Prostate gland (tissue), 2 donors: Measurements from ENCODE around the gene DTX3L. TPM values are rescaled to one million over a fixed set of nuclear protein-coding genes. Genes with fewer than 3 reads are reported as not detected.
"Not testable (repeated sequence)": the region's sequence is repeated elsewhere in the genome, so short reads cannot be mapped to it uniquely, and the experiment has no call there.

Experiments
- DNase-seq: peaks from one replicate; pipeline ENCODE4 v3.0.0-alpha.2; 2019; ENCODE audit warnings: low spot score
- H3K27ac ChIP-seq, 2 donors: fragments of 200-600 bp; sonication (generic); 2 replicates each; pipeline ENCODE4 v1.5.1; 2017 to 2019
- H3K27me3 ChIP-seq: fragments of 200-600 bp; sonication (generic); replicated peaks from 2 replicates; pipeline ENCODE4 v1.5.1; 2019; ENCODE audit not compliant: insufficient read depth
- H3K36me3 ChIP-seq, 2 donors: fragments of 200-600 bp; sonication (generic); 1 replicate in 1 of 2; 2 replicates in 1 of 2; pipeline versions ENCODE4 v1.5.1 to v1.8.1; 2017 to 2019
- H3K4me1 ChIP-seq: fragments of 200-600 bp; sonication (generic); replicated peaks from 2 replicates; pipeline ENCODE4 v1.5.1; 2019
- H3K4me3 ChIP-seq, 2 donors: fragments of 200-600 bp; sonication (generic); 2 replicates each; pipeline ENCODE4 v1.5.1; 2017 to 2019
- H3K9me3 ChIP-seq: fragments of 200-600 bp; sonication (generic); 2 replicates; pipeline ENCODE4 v1.5.1; 2017
- CTCF ChIP-seq, 4 experiments: fragments of 200-600 bp in 2 of 4; fragments of 450-650 bp in 2 of 4; sonication (generic) in 2 of 4; IDR thresholded peaks; 1 replicate in 3 of 4; 2 replicates in 1 of 4; pipeline ENCODE4 v1.5.1; 2016 to 2019; ENCODE audit warnings: antibody characterized with exemption in 4 of 4, mild to moderate bottlenecking in 2 of 4, moderate library complexity in 2 of 4
- POLR2A ChIP-seq: fragments of 450-650 bp; IDR thresholded peaks from one replicate; pipeline ENCODE4 v1.6.1; 2016; ENCODE audit warnings: antibody characterized with exemption, mild to moderate bottlenecking
- POLR2AphosphoS5 ChIP-seq: sonication (generic); formaldehyde crosslinking; IDR thresholded peaks from one replicate; pipeline ENCODE4 v1.6.1; 2017; ENCODE audit warnings: antibody characterized with exemption
- WGBS: methylation state at CpG from one replicate; pipeline ENCODE4 v1.1.5; 2018; 5-methylcytosine and 5-hydroxymethylcytosine counted together
- intact Hi-C: fragments of 100-400 bp; cut with DNase I; formaldehyde crosslinking; loops from one replicate; pipeline ENCODE4 v1.14.2; 2022
- total RNA-seq, 2 donors: library from RNA; depleted of rRNA; stranded (reverse); fragments of >200 nt; gene quantifications; one replicate each; pipeline ENCODE4 v1.1.0, GENCODE V29; 2016

Gene DTX3L
- total RNA-seq, 2 donors from 2014 or later, result 22.8 to 46.3 TPM

GRCh38 chr3:122558605-122559004 lies 5.5 kb upstream of the DTX3L start:
- Histone ChIP-seq H3K4me1 (peaks cover 7% of the 10 kb centered on the region), H3K36me3 (peaks cover 5 to 12% of the 10 kb centered on the region in 2 donors), H3K27me3 (no peaks in the 10 kb centered on the region), H3K4me3 (no peak overlapping the region), H3K27ac (no peak overlapping the region), H3K9me3 (no peaks in the 10 kb centered on the region)
- intact Hi-C loops, result no loop called here
- WGBS, result 94% methylated on average over 6 of the region's 6 CpGs
- DNase-seq, result no peak
- TF ChIP-seq POLR2A (no peak), CTCF (IDR thresholded peaks at IDR 0.05) (no peak), POLR2AphosphoS5 (no peak)

- intact Hi-C loops, result loop anchor here (2.0 to 5.0 kb wide), 2 partner anchors 119 to 237 kb away; partner anchors contain the start of gene SLC49A4
- no peak overlapping the region for H3K27ac ChIP-seq
- H3K9me3 ChIP-seq, result no peaks in the 10 kb centered on the region
- H3K27me3 ChIP-seq, result no peaks in the 10 kb centered on the region
- TF ChIP-seq POLR2A (no peak), POLR2AphosphoS5 (no peak), CTCF (IDR thresholded peaks at IDR 0.05) (no peak)
- DNase-seq, result no peak
- no peak overlapping the region for H3K4me3 ChIP-seq
- H3K4me1 ChIP-seq, result peaks cover 7% of the 10 kb centered on the region
- 87% methylated on average over 3 of the region's 3 CpGs for WGBS
- peaks cover 5 to 12% of the 10 kb centered on the region in 2 donors for H3K36me3 ChIP-seq
These were observed 4.2 kb upstream of the DTX3L start for GRCh38 chr3:122559906-122560305.

GRCh38 chr3:122560680-122561079 lies 3.5 kb upstream of the DTX3L start:
- H3K36me3 ChIP-seq, result peaks cover 0 to 7% of the 10 kb centered on the region in 2 donors
- peak; percentile 67 for DNase-seq
- H3K27ac ChIP-seq, result no peak overlapping the region
- no peaks in the 10 kb centered on the region for H3K27me3 ChIP-seq
- intact Hi-C loops, result loop anchor here (2.0 to 5.0 kb wide), 2 partner anchors 118 to 237 kb away; partner anchors contain the start of gene SLC49A4
- 95% methylated on average over 1 of the region's 1 CpG for WGBS
- TF ChIP-seq POLR2AphosphoS5 (peak; percentile 73), POLR2A (no peak), CTCF (IDR thresholded peaks at IDR 0.05) (peak; percentile 31 to 79 (median 63))
- H3K4me3 ChIP-seq, result no peak overlapping the region
- no peaks in the 10 kb centered on the region for H3K9me3 ChIP-seq
- H3K4me1 ChIP-seq, result peaks cover 7% of the 10 kb centered on the region

GRCh38 chr3:122562923-122563716 lies 1.0 kb upstream of the DTX3L start:
- H3K4me3 ChIP-seq, result peak overlapping the region; percentile 76 to 78
- no peaks in the 10 kb centered on the region for H3K9me3 ChIP-seq
- 50% methylated on average over 5 of the region's 5 CpGs for WGBS
- peaks cover 7% of the 10 kb centered on the region for H3K4me1 ChIP-seq
- no peaks in the 10 kb centered on the region for H3K27me3 ChIP-seq
- intact Hi-C loops, result loop anchor here (5.0 kb wide), 1 partner anchor 234 kb away; the partner anchor contains the start of gene SLC49A4
- DNase-seq, result no peak
- peaks cover 0 to 7% of the 10 kb centered on the region in 2 donors for H3K36me3 ChIP-seq
- no peak for TF ChIP-seq POLR2AphosphoS5
- no peak for TF ChIP-seq POLR2A
- TF ChIP-seq CTCF (IDR thresholded peaks at IDR 0.05), result no peak
- peak overlapping the region; percentile 96 for H3K27ac ChIP-seq

GRCh38 chr3:122563717-122564025 lies 467 bp upstream of the DTX3L start:
- peak; percentile 5 for DNase-seq
- peaks cover 7% of the 10 kb centered on the region for H3K4me1 ChIP-seq
- intact Hi-C loops, result loop anchor here (5.0 kb wide), 1 partner anchor 234 kb away; the partner anchor contains the start of gene SLC49A4
- peak overlapping the region; percentile 76 to 78 for H3K4me3 ChIP-seq
- H3K27ac ChIP-seq, result peak overlapping the region; percentile 96
- no peaks in the 10 kb centered on the region for H3K9me3 ChIP-seq
- no peaks in the 10 kb centered on the region for H3K27me3 ChIP-seq
- WGBS, result 32% methylated on average over 5 of the region's 5 CpGs
- H3K36me3 ChIP-seq, result peaks cover 0 to 5% of the 10 kb centered on the region in 2 donors
- TF ChIP-seq POLR2AphosphoS5 (no peak), CTCF (IDR thresholded peaks at IDR 0.05) (no peak), POLR2A (no peak)

- H3K9me3 ChIP-seq, H3K4me3 ChIP-seq, intact Hi-C loops, H3K27me3 ChIP-seq, DNase-seq, H3K36me3 ChIP-seq, H3K4me1 ChIP-seq: not testable (repeated sequence)
- peak overlapping the region in 1 of 2 donors; percentile 30 for H3K27ac ChIP-seq
- 95% methylated on average over 7 of the region's 7 CpGs for WGBS
These were observed 4.0 kb downstream of the DTX3L start for GRCh38 chr3:122568131-122568530.
